AG10803 (cell line): ENCODE results near the gene RGS6.

Experiments used
- DNase-seq: peaks from one replicate; pipeline ENCODE4 v3.0.0; 2010; ENCODE audit warnings: low read depth
- H3K4me3 ChIP-seq: 2 replicates; pipeline ENCODE4 v1.5.1; 2011; ENCODE audit warnings: mild to moderate bottlenecking, low read length, control low read depth
- TF ChIP-seq, protein P1 (sequence below): conservative IDR thresholded peaks from 2 replicates; pipeline ENCODE4 v1.5.1; 2011; ENCODE audit warnings: mild to moderate bottlenecking, low read length, control low read depth, inconsistent platforms

The RGS6 gene

GRCh38 chr14:72045271-72045670, 113.0 kb downstream of the RGS6 start:
- H3K4me3 ChIP-seq, result no peak overlapping the region
- TF ChIP-seq, protein P1, sequence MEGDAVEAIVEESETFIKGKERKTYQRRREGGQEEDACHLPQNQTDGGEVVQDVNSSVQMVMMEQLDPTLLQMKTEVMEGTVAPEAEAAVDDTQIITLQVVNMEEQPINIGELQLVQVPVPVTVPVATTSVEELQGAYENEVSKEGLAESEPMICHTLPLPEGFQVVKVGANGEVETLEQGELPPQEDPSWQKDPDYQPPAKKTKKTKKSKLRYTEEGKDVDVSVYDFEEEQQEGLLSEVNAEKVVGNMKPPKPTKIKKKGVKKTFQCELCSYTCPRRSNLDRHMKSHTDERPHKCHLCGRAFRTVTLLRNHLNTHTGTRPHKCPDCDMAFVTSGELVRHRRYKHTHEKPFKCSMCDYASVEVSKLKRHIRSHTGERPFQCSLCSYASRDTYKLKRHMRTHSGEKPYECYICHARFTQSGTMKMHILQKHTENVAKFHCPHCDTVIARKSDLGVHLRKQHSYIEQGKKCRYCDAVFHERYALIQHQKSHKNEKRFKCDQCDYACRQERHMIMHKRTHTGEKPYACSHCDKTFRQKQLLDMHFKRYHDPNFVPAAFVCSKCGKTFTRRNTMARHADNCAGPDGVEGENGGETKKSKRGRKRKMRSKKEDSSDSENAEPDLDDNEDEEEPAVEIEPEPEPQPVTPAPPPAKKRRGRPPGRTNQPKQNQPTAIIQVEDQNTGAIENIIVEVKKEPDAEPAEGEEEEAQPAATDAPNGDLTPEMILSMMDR, result no peak
- no peak for DNase-seq

GRCh38 chr14:72045885-72046284, 113.7 kb downstream of the RGS6 start:
- H3K4me3 ChIP-seq, result no peak overlapping the region
- TF ChIP-seq, protein P1, result no peak
- DNase-seq, result no peak

- no peak overlapping the region for H3K4me3 ChIP-seq
- DNase-seq, result no peak
- TF ChIP-seq, protein P1, result no peak
Measured at GRCh38 chr14:72049462-72049861, 117.2 kb downstream of the RGS6 start.

DNA sequence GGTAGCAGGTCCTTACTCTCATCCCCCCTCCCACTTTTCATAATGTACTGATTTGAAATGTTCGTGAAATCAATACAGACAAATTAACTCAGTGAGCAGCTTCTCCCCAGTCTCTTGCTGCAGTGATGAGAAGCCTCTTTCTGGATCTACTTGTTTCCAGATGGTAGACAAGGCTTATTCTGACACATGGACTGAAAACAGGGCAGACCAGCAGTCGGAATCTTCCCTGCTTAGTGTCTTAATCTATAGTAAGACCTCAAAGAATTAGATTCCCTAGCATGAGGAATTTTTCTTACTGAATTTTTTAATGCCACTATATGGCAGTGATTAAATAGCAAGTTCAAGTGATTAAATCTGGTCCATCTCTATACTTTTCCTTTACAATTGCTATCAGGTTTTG, 120.1 kb downstream of the RGS6 start:
- no peak overlapping the region for H3K4me3 ChIP-seq
- no peak for DNase-seq
- TF ChIP-seq, protein P1, result no peak

DNA sequence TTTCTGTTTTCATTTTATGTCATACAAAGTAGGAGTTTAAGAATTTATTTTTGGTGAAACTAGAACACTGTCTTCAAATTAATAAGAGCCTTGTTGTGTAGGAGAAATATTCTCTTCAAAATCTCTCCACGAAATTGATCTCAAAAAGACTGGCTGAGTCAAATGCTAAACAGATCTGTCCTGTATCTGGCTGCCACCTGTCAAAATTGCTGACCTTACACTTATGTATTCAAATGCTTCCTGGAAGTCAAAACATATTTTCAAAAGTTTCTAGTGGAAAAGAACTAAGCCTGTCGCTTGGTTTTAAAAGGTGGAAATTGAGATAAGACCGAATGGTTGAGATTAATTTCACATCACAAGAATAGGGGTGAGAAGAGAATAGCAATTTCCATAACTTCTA, 121.4 kb downstream of the RGS6 start:
- no peak for DNase-seq
- TF ChIP-seq, protein P1, result no peak
- H3K4me3 ChIP-seq, result no peak overlapping the region

GRCh38 chr14:72054911-72055310, 122.7 kb downstream of the RGS6 start:
- no peak for DNase-seq
- H3K4me3 ChIP-seq, result no peak overlapping the region
- TF ChIP-seq, protein P1, result no peak

GRCh38 chr14:72057701-72058285, 125.6 kb downstream of the RGS6 start:
- no peak overlapping the region for H3K4me3 ChIP-seq
- TF ChIP-seq, protein P1, result no peak
- no peak for DNase-seq
